H1 (cell line): ENCODE results near the gene MCEE. TPM values are rescaled to one million over a fixed set of nuclear protein-coding genes. Genes with fewer than 3 reads are reported as not detected.

Source experiments
- CTCF ChIA-PET: fragments of 300-600 bp; sonication (Branson Sonifier 250); formaldehyde crosslinking; loops from one replicate; lab custom pipeline; 2021; ENCODE audit not compliant: partially characterized antibody; lab: Charles Lee
- POLR2A ChIA-PET: fragments of 300-600 bp; sonication (Branson Sonifier 250); formaldehyde crosslinking; loops from one replicate; lab custom pipeline; 2021; ENCODE audit warnings: inconsistent platforms; ENCODE audit not compliant: partially characterized antibody; lab: Charles Lee
- DNase-seq, 2 experiments: peaks; one replicate each; pipeline versions ENCODE4 v3.0.0 to v3.0.0-alpha.2; 2010 to 2022; ENCODE audit warnings: low spot score in 2 of 2, low read depth in 1 of 2, mixed read lengths in 1 of 2
- FAIRE-seq: peaks from 2 replicates; lab custom pipeline; 2011; peaks lifted over from hg19 to GRCh38; lab: Jason Lieb, UNC
- H2AFZ ChIP-seq: 2 replicates; pipeline ENCODE4 v1.8.1; 2012; ENCODE audit warnings: low read length, inconsistent platforms
- H2AK5ac ChIP-seq: 2 replicates; pipeline ENCODE4 v1.6.1; 2013; ENCODE audit warnings: low read depth, low read length
- H2BK120ac ChIP-seq: replicated peaks from 2 replicates; pipeline ENCODE3; 2013; ENCODE audit warnings: low read depth, low read length, inconsistent platforms
- H2BK12ac ChIP-seq: 2 replicates; pipeline ENCODE4 v1.6.1; 2013; ENCODE audit warnings: low read depth, low read length
- H2BK15ac ChIP-seq: 2 replicates; pipeline ENCODE4 v1.6.1; 2013; ENCODE audit warnings: low read length
- H2BK20ac ChIP-seq: 2 replicates; pipeline ENCODE4 v1.6.1; 2013; ENCODE audit warnings: low read length
- H2BK5ac ChIP-seq: 2 replicates; pipeline ENCODE4 v1.6.1; 2013; ENCODE audit warnings: low read depth, low read length
- H3K14ac ChIP-seq: 2 replicates; pipeline ENCODE4 v1.6.1; 2013; ENCODE audit warnings: inconsistent platforms; ENCODE audit not compliant: insufficient read length
- H3K18ac ChIP-seq: 2 replicates; pipeline ENCODE4 v1.6.1; 2013; ENCODE audit warnings: low read length; ENCODE audit errors: extremely low read depth
- H3K23ac ChIP-seq: 2 replicates; pipeline ENCODE4 v1.6.1; 2013; ENCODE audit warnings: inconsistent platforms; ENCODE audit not compliant: insufficient read length
- H3K23me2 ChIP-seq: 2 replicates; pipeline ENCODE4 v1.6.1; 2013; ENCODE audit warnings: low read depth, low read length
- H3K27ac ChIP-seq: 2 replicates; pipeline ENCODE4 v1.6.1; 2011; ENCODE audit warnings: low read depth, low read length, inconsistent platforms
- H3K27me3 ChIP-seq, 4 experiments: replicated peaks in 1 of 4; 1 replicate in 1 of 4; 2 replicates in 3 of 4; pipeline versions ENCODE4 v1.6.1 to v1.8.1; 2011 to 2013; ENCODE audit warnings: low read length in 3 of 4, mild to moderate bottlenecking in 3 of 4, inconsistent platforms in 2 of 4, mixed read lengths in 2 of 4, moderate library complexity in 1 of 4; ENCODE audit not compliant: control insufficient read depth in 3 of 4, insufficient read depth in 3 of 4; ENCODE audit errors: extremely low read depth in 1 of 4
- H3K36me3 ChIP-seq, 4 experiments: 2 replicates each; pipeline versions ENCODE4 v1.6.1 to v1.8.1; 2011 to 2013; ENCODE audit warnings: mild to moderate bottlenecking in 4 of 4, low read length in 3 of 4, moderate library complexity in 2 of 4, control low read depth in 1 of 4, inconsistent platforms in 1 of 4; ENCODE audit not compliant: insufficient read depth in 4 of 4, control insufficient read depth in 2 of 4
- H3K4ac ChIP-seq: replicated peaks from 2 replicates; pipeline ENCODE3; 2013; ENCODE audit warnings: low read length, low read depth, mixed read lengths, inconsistent platforms; ENCODE audit not compliant: insufficient read length
- H3K4me1 ChIP-seq, 4 experiments: replicated peaks in 1 of 4; 1 replicate in 1 of 4; 2 replicates in 3 of 4; pipeline versions ENCODE4 v1.6.1 to v1.8.1; 2011 to 2013; ENCODE audit warnings: low read length in 3 of 4, inconsistent platforms in 2 of 4, mixed read lengths in 1 of 4; ENCODE audit not compliant: insufficient read depth in 4 of 4, control insufficient read depth in 3 of 4
- H3K4me2 ChIP-seq, 2 experiments: 2 replicates each; pipeline versions ENCODE4 v1.6.1 to v1.8.1; 2011 to 2013; ENCODE audit warnings: low read depth in 2 of 2, low read length in 2 of 2, control low read depth in 1 of 2, inconsistent platforms in 1 of 2, mild to moderate bottlenecking in 1 of 2; ENCODE audit not compliant: insufficient read depth in 1 of 2
- H3K4me3 ChIP-seq, 4 experiments: fragments of 200-600, 300-600 bp in 1 of 4; sonication (generic), shearing (Covaris generic), sonication (Bioruptor Twin) in 1 of 4; 2 replicates each; pipeline versions ENCODE4 v1.5.1 to v1.8.1; 2011 to 2016; ENCODE audit warnings: low read length in 4 of 4, low read depth in 3 of 4, control low read depth in 2 of 4, inconsistent platforms in 2 of 4, mild to moderate bottlenecking in 2 of 4, mixed read lengths in 1 of 4, moderate library complexity in 1 of 4; ENCODE audit not compliant: insufficient read depth in 2 of 4; ENCODE audit errors: extremely low read depth in 1 of 4
- H3K56ac ChIP-seq: replicated peaks from 2 replicates; pipeline ENCODE3; 2013; ENCODE audit warnings: low read depth, mild to moderate bottlenecking, mixed read lengths, low read length, inconsistent platforms; ENCODE audit not compliant: insufficient read length
- H3K79me1 ChIP-seq: 2 replicates; pipeline ENCODE4 v1.6.1; 2013; ENCODE audit warnings: low read depth, low read length, control low read depth
- H3K79me2 ChIP-seq, 2 experiments: 2 replicates each; pipeline versions ENCODE4 v1.6.1 to v1.8.1; 2012 to 2013; ENCODE audit warnings: low read length in 2 of 2, mild to moderate bottlenecking in 2 of 2, inconsistent platforms in 1 of 2; ENCODE audit not compliant: insufficient read depth in 2 of 2, control insufficient read depth in 1 of 2
- H3K9ac ChIP-seq, 4 experiments: replicated peaks in 1 of 4; 1 replicate in 1 of 4; 2 replicates in 3 of 4; pipeline versions ENCODE4 v1.6.1 to v1.8.1; 2011 to 2013; ENCODE audit warnings: low read depth in 3 of 4, low read length in 3 of 4, control low read depth in 2 of 4, mild to moderate bottlenecking in 2 of 4, moderate library complexity in 2 of 4, inconsistent platforms in 1 of 4; ENCODE audit errors: extremely low read depth in 1 of 4
- H3K9me3 ChIP-seq, 2 experiments: 2 replicates each; pipeline versions ENCODE4 v1.6.1 to v1.8.1; 2012 to 2013; ENCODE audit warnings: mild to moderate bottlenecking in 2 of 2, moderate library complexity in 2 of 2, control low read depth in 1 of 2, inconsistent platforms in 1 of 2, low read depth in 1 of 2, low read length in 1 of 2, mixed read lengths in 1 of 2; ENCODE audit not compliant: insufficient read depth in 2 of 2
- H4K20me1 ChIP-seq, 2 experiments: replicated peaks in 1 of 2; 2 replicates each; pipeline versions ENCODE3 to v1.8.1; 2011 to 2013; ENCODE audit warnings: inconsistent platforms in 2 of 2, low read length in 2 of 2, mild to moderate bottlenecking in 1 of 2; ENCODE audit not compliant: insufficient read depth in 2 of 2, control insufficient read depth in 1 of 2
- H4K5ac ChIP-seq: 2 replicates; pipeline ENCODE4 v1.6.1; 2013; ENCODE audit warnings: low read length, low read depth, mixed read lengths, inconsistent platforms; ENCODE audit not compliant: insufficient read length
- H4K8ac ChIP-seq: 2 replicates; pipeline ENCODE4 v1.8.0; 2013; ENCODE audit warnings: mild to moderate bottlenecking, moderate library complexity, low read length, inconsistent platforms; ENCODE audit not compliant: insufficient read depth; ENCODE audit errors: extremely low read depth
- H4K91ac ChIP-seq: replicated peaks from 2 replicates; pipeline ENCODE3; 2013; ENCODE audit warnings: low read length, mixed read lengths, inconsistent platforms; ENCODE audit not compliant: insufficient read length
- ASH2L ChIP-seq: fragments of 200-600, 300-600 bp; sonication (generic); IDR thresholded peaks from one replicate; pipeline ENCODE4 v1.7.1; 2017; ENCODE audit warnings: low read length
- SAP30 ChIP-seq: fragments of 300-600 bp; sonication (generic); IDR thresholded peaks from 2 replicates; pipeline ENCODE4 v1.7.1; 2012; ENCODE audit warnings: low read length, moderate library complexity, mild to moderate bottlenecking, inconsistent platforms; ENCODE audit not compliant: insufficient read depth, insufficient replicate concordance
- polyA plus RNA-seq, 7 experiments: library from polyadenylated mRNA; depleted of rRNA in 3 of 7; stranded (reverse) in 5 of 7; unstranded in 2 of 7; fragments of >200 nt in 5 of 7; fragments of 200-250 nt in 2 of 7; gene quantifications; 1 replicate in 5 of 7; 2 replicates in 1 of 7; 4 replicates in 1 of 7; pipeline versions ENCODE4 v1.2.1 to v1.2.3, GENCODE V29; 2011 to 2013; ENCODE audit warnings: missing spikeins in 2 of 7, mixed read lengths in 2 of 7
- total RNA-seq: library from RNA; stranded (reverse); fragmentation: NEBNext Ultra II Directional; extraction: Animal tissue kit (Norgen Biotek cat#: 25700); gene quantifications from 2 replicates; pipeline ENCODE4 v1.2.1, GENCODE V29; 2021

Gene MCEE
- total and polyA plus RNA-seq, 2 of the 8 experiments (the other 6 are each of a cell fraction or from before 2014, with no cell fraction given): 7.3 to 14.1 TPM

GRCh38 chr2:71117063-71117462 lies 13.0 kb downstream of the MCEE start:
- POLR2A ChIA-PET: interaction anchor here (1.0 to 1.9 kb wide), 4 partner anchors 10 to 110 kb away, joined by 3 to 8 read pairs (median 4); partner anchors contain the start of gene MPHOSPH10
- Histone ChIP-seq H2AFZ (no peak overlapping the region), H3K23ac (no peak overlapping the region), H4K8ac (no peak overlapping the region), H2BK15ac (no peak overlapping the region), H3K79me1 (no peaks in the 10 kb centered on the region), H3K27ac (no peak overlapping the region), H2BK120ac (no peak overlapping the region), H2AK5ac (no peak overlapping the region), H3K9ac (no peak overlapping the region), H3K4me3 (no peak overlapping the region), H3K14ac (no peak overlapping the region), H3K56ac (no peak overlapping the region), H4K5ac (no peak overlapping the region), H4K91ac (no peak overlapping the region), H3K4me1 (no peaks in the 10 kb centered on the region; a peak in 1 of 7 replicates), H2BK12ac (no peak overlapping the region), H3K23me2 (no peaks in the 10 kb centered on the region), H3K4ac (no peak overlapping the region), H3K27me3 (no peaks in the 10 kb centered on the region), H2BK5ac (no peak overlapping the region), H3K4me2 (no peak overlapping the region), H3K9me3 (no peaks in the 10 kb centered on the region), H2BK20ac (no peak overlapping the region), H4K20me1 (peaks cover 0 to 7% of the 10 kb centered on the region in 2 experiments), H3K36me3 (peaks cover 0 to 9% (median 0%) of the 10 kb centered on the region in 4 experiments; a peak in 2 of 8 replicates), H3K79me2 (no peaks in the 10 kb centered on the region), H3K18ac (no peak overlapping the region)
- CTCF ChIA-PET: interaction anchor here (0.7 to 1.1 kb wide), 2 partner anchors 13 to 46 kb away, joined by 3 read pairs; no protein-coding TSS in a partner anchor
- TF ChIP-seq SAP30: no peak
- TF ChIP-seq ASH2L: no peak
- FAIRE-seq (no peak), DNase-seq (no peak)
